ENCODE data around the gene AUTS2.

GRCh38 chr7:70405241-70405640 is 807.0 kb downstream of the AUTS2 start:
- TF ChIP-seq, protein P1, sequence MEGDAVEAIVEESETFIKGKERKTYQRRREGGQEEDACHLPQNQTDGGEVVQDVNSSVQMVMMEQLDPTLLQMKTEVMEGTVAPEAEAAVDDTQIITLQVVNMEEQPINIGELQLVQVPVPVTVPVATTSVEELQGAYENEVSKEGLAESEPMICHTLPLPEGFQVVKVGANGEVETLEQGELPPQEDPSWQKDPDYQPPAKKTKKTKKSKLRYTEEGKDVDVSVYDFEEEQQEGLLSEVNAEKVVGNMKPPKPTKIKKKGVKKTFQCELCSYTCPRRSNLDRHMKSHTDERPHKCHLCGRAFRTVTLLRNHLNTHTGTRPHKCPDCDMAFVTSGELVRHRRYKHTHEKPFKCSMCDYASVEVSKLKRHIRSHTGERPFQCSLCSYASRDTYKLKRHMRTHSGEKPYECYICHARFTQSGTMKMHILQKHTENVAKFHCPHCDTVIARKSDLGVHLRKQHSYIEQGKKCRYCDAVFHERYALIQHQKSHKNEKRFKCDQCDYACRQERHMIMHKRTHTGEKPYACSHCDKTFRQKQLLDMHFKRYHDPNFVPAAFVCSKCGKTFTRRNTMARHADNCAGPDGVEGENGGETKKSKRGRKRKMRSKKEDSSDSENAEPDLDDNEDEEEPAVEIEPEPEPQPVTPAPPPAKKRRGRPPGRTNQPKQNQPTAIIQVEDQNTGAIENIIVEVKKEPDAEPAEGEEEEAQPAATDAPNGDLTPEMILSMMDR (IDR thresholded peaks at IDR 0.05), result no peak
- TF ChIP-seq POLR2A (IDR thresholded peaks at IDR 0.05), result no peak

Measured in thyroid gland (tissue), 4 donors.